KMS-11 (cell line): ENCODE data around the gene HDAC10.

ENCODE experiments used
- H2AFZ ChIP-seq: fragments of 200-600 bp; sonication (generic); 2 replicates; pipeline ENCODE4 v1.6.1; 2016; ENCODE audit warnings: antibody characterized with exemption, mixed run types, low read depth
- H3K27ac ChIP-seq: fragments of 200-600 bp; sonication (generic); 2 replicates; pipeline ENCODE4 v1.6.1; 2016; ENCODE audit warnings: mild to moderate bottlenecking, mixed run types
- H3K27me3 ChIP-seq: fragments of 200-600 bp; sonication (generic); 2 replicates; pipeline ENCODE4 v1.6.1; 2017; ENCODE audit warnings: mild to moderate bottlenecking, low read depth, mixed run types, moderate library complexity; ENCODE audit not compliant: insufficient read depth
- H3K36me3 ChIP-seq: fragments of 200-600 bp; sonication (generic); 2 replicates; pipeline ENCODE4 v1.6.1; 2017; ENCODE audit warnings: mild to moderate bottlenecking, mixed run types; ENCODE audit not compliant: insufficient read depth
- H3K4me1 ChIP-seq: fragments of 200-600 bp; sonication (generic); 2 replicates; pipeline ENCODE4 v1.6.1; 2016; ENCODE audit warnings: mild to moderate bottlenecking, low read depth, mixed run types; ENCODE audit not compliant: poor library complexity, severe bottlenecking
- H3K4me2 ChIP-seq: fragments of 200-600 bp; sonication (generic); 2 replicates; pipeline ENCODE4 v1.7.0; 2016; ENCODE audit warnings: mild to moderate bottlenecking, mixed run types
- H3K4me3 ChIP-seq: fragments of 200-600 bp; sonication (generic); IDR thresholded peaks from 2 replicates; pipeline ENCODE4 v1.6.1; 2017; ENCODE audit warnings: low read depth, low read length, mixed read lengths; ENCODE audit not compliant: insufficient read depth
- H3K79me2 ChIP-seq: fragments of 200-600 bp; sonication (generic); 2 replicates; pipeline ENCODE4 v1.6.1; 2016; ENCODE audit warnings: low read depth, mixed run types; ENCODE audit not compliant: insufficient read depth
- H3K9ac ChIP-seq: fragments of 200-600 bp; sonication (generic); 2 replicates; pipeline ENCODE4 v1.6.1; 2016; ENCODE audit warnings: mild to moderate bottlenecking, mixed run types
- H4K20me1 ChIP-seq: fragments of 200-600 bp; sonication (generic); 2 replicates; pipeline ENCODE4 v1.6.1; 2016; ENCODE audit warnings: mild to moderate bottlenecking, mixed run types; ENCODE audit not compliant: insufficient read depth
- CTCF ChIP-seq: fragments of 200-600 bp; sonication (generic); conservative IDR thresholded peaks from 2 replicates; pipeline ENCODE4 v1.6.1; 2017; ENCODE audit warnings: low read depth, mild to moderate bottlenecking, antibody characterized with exemption, low read length, moderate library complexity, mixed read lengths

The HDAC10 gene

GRCh38 chr22:50250555-50251476, at the start of gene HDAC10:
Gene HDAC10 (minus strand): TSS chr22:50251265. CDS start chr22:50251032, 233 bp downstream.
- Histone ChIP-seq H2AFZ (no peak within 1 kb of the TSS), H3K9ac (peak within 1 kb of the TSS; percentile 44; the same call in 1 of the 2 replicates), H3K27ac (no peak within 1 kb of the TSS), H3K4me1 (no peaks in the 10 kb centered on the region), H3K4me2 (peak within 1 kb of the TSS; percentile 42; the same call in 1 of the 2 replicates), H4K20me1 (no peaks in the 10 kb centered on the region), H3K79me2 (no peaks in the 10 kb centered on the region), H3K27me3 (no peaks in the 10 kb centered on the region), H3K4me3 (no peak within 1 kb of the TSS), H3K36me3 (no peaks in the 10 kb centered on the region)
- no peak for TF ChIP-seq CTCF

- H2AFZ ChIP-seq: no peak overlapping the region
- H3K27me3 ChIP-seq: no peaks in the 10 kb centered on the region
- no peaks in the 10 kb centered on the region for H3K79me2 ChIP-seq
- no peak overlapping the region for H3K27ac ChIP-seq
- no peaks in the 10 kb centered on the region for H3K4me1 ChIP-seq
- H3K36me3 ChIP-seq: no peaks in the 10 kb centered on the region
- H3K4me2 ChIP-seq: no peak overlapping the region
- H3K4me3 ChIP-seq: no peak overlapping the region
- TF ChIP-seq CTCF: no peak
- no peak overlapping the region for H3K9ac ChIP-seq
- no peaks in the 10 kb centered on the region for H4K20me1 ChIP-seq
These were observed 49.7 kb upstream of the HDAC10 start for GRCh38 chr22:50300620-50301257.

- no peak overlapping the region for H3K27ac ChIP-seq
- no peaks in the 10 kb centered on the region for H3K4me1 ChIP-seq
These were observed 48.9 kb upstream of the HDAC10 start for GRCh38 chr22:50299785-50300619.

More at GRCh38 chr22:50299785-50300619, 48.9 kb upstream of the HDAC10 start:
- Histone ChIP-seq H3K9ac (no peak overlapping the region), H3K4me2 (no peak overlapping the region), H4K20me1 (no peaks in the 10 kb centered on the region), H3K4me3 (no peak overlapping the region), H3K79me2 (no peaks in the 10 kb centered on the region), H3K27me3 (no peaks in the 10 kb centered on the region), H2AFZ (no peak overlapping the region), H3K36me3 (no peaks in the 10 kb centered on the region)
- TF ChIP-seq CTCF: no peak
